Measurements from ENCODE around the gene ACSS3. TPM values are rescaled to one million over a fixed set of nuclear protein-coding genes. Genes with fewer than 3 reads are reported as not detected.
"Not testable (repeated sequence)": the region's sequence is repeated elsewhere in the genome, so short reads cannot be mapped to it uniquely, and the experiment has no call there.

Gene ACSS3
- total and polyA plus RNA-seq, 9 donors = 15.8 to 67.0 (median 39.1) TPM

DNA sequence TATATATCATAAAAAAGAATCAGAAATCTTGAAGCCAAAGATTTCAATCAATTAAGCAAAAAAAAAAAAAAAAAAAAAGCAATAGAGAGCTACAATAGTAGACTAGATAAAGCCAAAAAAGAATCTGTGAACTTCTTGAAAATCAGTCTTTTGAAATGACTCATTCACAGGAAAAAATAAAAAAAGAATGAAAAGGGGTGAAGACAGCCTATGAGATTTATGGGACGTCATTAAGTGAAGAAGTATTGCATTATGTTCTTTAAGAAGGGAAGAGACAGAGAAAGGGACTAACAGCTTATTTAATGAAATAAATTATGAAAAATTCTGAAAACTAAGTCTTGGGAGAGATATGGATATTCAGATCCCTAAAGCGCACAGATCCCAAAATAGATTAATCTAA lies 103.8 kb downstream of the ACSS3 start:
- H3K36me3 ChIP-seq = no peaks in the 10 kb centered on the region
- WGBS, 3 donors = 95 to 98% (median 96%) methylated on average over 2 of the region's 2 CpGs
- TF ChIP-seq EP300 (IDR thresholded peaks at IDR 0.05) (no peak), POLR2A (IDR thresholded peaks at IDR 0.05) (no peak)
- TF ChIP-seq, protein P1, sequence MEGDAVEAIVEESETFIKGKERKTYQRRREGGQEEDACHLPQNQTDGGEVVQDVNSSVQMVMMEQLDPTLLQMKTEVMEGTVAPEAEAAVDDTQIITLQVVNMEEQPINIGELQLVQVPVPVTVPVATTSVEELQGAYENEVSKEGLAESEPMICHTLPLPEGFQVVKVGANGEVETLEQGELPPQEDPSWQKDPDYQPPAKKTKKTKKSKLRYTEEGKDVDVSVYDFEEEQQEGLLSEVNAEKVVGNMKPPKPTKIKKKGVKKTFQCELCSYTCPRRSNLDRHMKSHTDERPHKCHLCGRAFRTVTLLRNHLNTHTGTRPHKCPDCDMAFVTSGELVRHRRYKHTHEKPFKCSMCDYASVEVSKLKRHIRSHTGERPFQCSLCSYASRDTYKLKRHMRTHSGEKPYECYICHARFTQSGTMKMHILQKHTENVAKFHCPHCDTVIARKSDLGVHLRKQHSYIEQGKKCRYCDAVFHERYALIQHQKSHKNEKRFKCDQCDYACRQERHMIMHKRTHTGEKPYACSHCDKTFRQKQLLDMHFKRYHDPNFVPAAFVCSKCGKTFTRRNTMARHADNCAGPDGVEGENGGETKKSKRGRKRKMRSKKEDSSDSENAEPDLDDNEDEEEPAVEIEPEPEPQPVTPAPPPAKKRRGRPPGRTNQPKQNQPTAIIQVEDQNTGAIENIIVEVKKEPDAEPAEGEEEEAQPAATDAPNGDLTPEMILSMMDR (IDR thresholded peaks at IDR 0.05) = no peak
- intact Hi-C loops (cut with DNase I) = no loop called here
- no peak overlapping the region for H3K27ac ChIP-seq
- DNase-seq = no peak
- H3K4me1 ChIP-seq (ENCODE audit: insufficient read depth) = no peaks in the 10 kb centered on the region
- H3K4me3 ChIP-seq = no peak overlapping the region
- H3K9me3 ChIP-seq = peaks cover 0 to 2% of the 10 kb centered on the region in 2 donors
- H3K27me3 ChIP-seq = no peaks in the 10 kb centered on the region

DNA sequence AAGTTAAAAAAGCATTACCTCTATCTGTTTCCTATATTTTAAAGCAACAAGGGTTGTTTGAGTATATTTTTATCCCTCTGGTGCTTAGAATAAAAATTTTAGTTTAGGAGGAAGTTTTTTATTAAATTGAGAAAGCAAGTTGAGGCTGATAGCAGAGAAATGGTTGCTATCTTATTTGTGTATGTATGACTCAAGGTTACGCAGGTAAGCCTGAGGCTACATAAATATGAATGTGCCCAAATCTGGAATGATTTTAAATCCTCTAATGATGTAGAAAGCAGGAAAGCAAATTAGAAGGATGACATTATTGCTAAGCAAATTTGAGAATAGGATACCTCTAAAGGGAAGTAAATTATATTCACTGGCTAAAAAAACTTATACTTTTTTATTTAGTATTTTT lies 109.8 kb downstream of the ACSS3 start:
- no peak overlapping the region for H3K4me3 ChIP-seq
- intact Hi-C loops (cut with DNase I) = no loop called here
- H3K27me3 ChIP-seq = no peaks in the 10 kb centered on the region
- WGBS, 3 donors = 97 to 100% (median 98%) methylated on average over 1 of the region's 1 CpG
- DNase-seq = no peak
- TF ChIP-seq, protein P1 (IDR thresholded peaks at IDR 0.05) = no peak
- no peak for TF ChIP-seq POLR2A (IDR thresholded peaks at IDR 0.05)
- no peak for TF ChIP-seq EP300 (IDR thresholded peaks at IDR 0.05)
- H3K4me1 ChIP-seq (ENCODE audit: insufficient read depth) = no peaks in the 10 kb centered on the region
- H3K36me3 ChIP-seq = no peaks in the 10 kb centered on the region
- no peak overlapping the region for H3K27ac ChIP-seq
- no peaks in the 10 kb centered on the region for H3K9me3 ChIP-seq

DNA sequence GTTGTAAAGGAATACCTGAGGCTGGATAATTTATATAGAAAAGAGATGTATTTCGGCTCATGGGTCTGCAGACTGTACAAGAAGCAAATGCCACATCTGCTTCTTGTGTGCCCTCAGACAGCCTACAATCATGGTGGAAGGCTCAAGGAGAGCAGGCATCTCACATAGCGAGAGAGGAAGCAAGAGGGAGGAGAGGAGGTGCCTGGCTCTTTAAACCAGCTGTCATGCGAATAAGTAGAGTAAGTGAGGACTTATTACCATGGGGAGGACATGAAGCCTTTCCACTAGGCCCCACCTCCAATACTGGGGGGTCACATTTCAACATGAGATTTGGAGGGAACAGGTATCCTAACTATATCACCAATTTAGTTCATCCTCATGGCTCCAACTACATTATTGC lies 118.7 kb downstream of the ACSS3 start:
- no peak overlapping the region for H3K4me3 ChIP-seq
- intact Hi-C loops (cut with DNase I) = no loop called here
- peaks cover 3% of the 10 kb centered on the region for H3K4me1 ChIP-seq (ENCODE audit: insufficient read depth)
- no peaks in the 10 kb centered on the region for H3K27me3 ChIP-seq
- TF ChIP-seq, protein P1 (IDR thresholded peaks at IDR 0.05) = no peak
- TF ChIP-seq EP300 (IDR thresholded peaks at IDR 0.05) (no peak), POLR2A (IDR thresholded peaks at IDR 0.05) (no peak)
- no peaks in the 10 kb centered on the region for H3K36me3 ChIP-seq
- H3K9me3 ChIP-seq = no peaks in the 10 kb centered on the region
- WGBS, 3 donors = 92 to 98% (median 95%) methylated on average over 3 of the region's 3 CpGs
- DNase-seq = no peak
- H3K27ac ChIP-seq = no peak overlapping the region

DNA sequence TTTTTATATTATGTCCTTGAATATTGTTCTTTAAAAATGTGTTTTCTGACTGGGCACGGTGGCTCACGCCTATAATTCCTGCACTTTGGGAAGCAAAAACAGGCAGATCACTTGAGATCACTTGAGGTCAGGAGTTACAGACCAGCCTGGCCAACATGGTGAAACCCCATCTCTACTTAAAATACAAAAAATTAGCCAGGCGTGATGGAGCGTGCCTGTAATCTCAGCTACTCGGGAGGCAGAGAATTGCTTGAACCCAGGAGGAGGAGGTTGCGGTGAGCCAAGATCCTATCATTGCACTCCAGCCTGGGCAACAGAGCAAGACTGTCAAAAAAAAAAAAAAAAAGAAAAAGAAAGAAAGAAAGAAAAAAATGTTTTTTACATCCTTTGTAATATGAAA lies 122.7 kb downstream of the ACSS3 start:
- intact Hi-C loops (cut with DNase I); H3K36me3 ChIP-seq; H3K27me3 ChIP-seq; H3K4me1 ChIP-seq (ENCODE audit: insufficient read depth); DNase-seq; H3K27ac ChIP-seq; H3K4me3 ChIP-seq; H3K9me3 ChIP-seq: not testable (repeated sequence)
- WGBS, 3 donors = 53 to 59% (median 55%) methylated on average over 6 of the region's 6 CpGs

DNA sequence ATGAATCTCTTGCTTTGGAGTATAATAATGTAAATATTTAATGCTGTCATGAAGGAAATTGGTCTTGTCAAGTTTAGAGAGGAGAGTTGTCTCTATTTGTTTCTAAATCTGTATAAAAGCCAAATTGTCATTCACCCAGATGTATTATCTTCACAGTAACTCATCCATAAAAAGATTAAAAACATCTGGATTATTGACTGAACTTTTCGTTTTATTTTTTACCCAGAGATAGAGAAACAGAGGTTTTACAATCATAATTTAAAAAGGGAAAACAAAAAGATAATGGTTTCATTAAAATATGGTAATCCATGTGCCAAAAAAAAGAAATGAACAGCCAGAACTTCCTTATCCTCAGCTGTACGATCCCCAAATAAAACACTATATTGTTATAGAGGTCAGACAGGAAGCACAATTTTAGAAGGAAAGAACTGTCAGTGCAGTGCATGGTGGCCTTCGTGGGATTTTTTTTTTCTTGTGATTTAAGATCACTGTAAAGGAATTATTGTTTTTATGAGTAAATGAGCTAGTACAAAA lies 125.9 kb downstream of the ACSS3 start:
- WGBS, 3 donors = 1 to 3% (median 2%) methylated on average over 3 of the region's 3 CpGs
- H3K27me3 ChIP-seq = no peaks in the 10 kb centered on the region
- TF ChIP-seq, protein P1 (IDR thresholded peaks at IDR 0.05) = no peak
- TF ChIP-seq EP300 (IDR thresholded peaks at IDR 0.05) (no peak), POLR2A (IDR thresholded peaks at IDR 0.05) (no peak)
- intact Hi-C loops (cut with DNase I) = no loop called here
- peaks cover 11% of the 10 kb centered on the region for H3K4me1 ChIP-seq (ENCODE audit: insufficient read depth)
- no peak overlapping the region for H3K4me3 ChIP-seq
- DNase-seq = no peak
- no peak overlapping the region for H3K27ac ChIP-seq
- H3K9me3 ChIP-seq = no peaks in the 10 kb centered on the region
- no peaks in the 10 kb centered on the region for H3K36me3 ChIP-seq

Data from ovary (tissue), 9 donors.